CD1c-positive myeloid dendritic cell (primary cell): ENCODE data around the gene CRTC2.
"Not testable (repeated sequence)": the region's sequence is repeated elsewhere in the genome, so short reads cannot be mapped to it uniquely, and the experiment has no call there.

Experiments used
- DNase-seq: peaks from one replicate; pipeline ENCODE4 v3.0.0-alpha.2; 2016; ENCODE audit errors: extremely low spot score

The CRTC2 gene

DNA sequence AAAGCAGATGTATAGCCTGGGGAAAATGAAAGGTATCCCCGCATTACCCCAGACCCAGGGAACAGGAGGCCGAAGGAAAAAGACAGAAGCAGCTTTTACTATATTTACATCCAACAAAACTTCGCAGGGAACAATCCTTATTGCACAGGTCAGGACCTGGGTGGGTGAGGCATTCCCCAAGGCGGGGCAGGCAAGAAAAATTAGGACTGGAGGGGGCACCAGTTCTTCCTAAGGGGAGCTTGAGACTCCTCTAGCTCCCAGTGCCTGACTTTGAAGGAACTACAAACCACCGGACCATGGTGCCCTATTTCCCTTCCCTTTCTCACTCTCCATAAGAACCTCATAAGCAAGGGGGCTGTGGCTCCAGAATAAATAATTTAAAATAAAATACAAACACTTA, 29.0 kb downstream of the CRTC2 start:
- DNase-seq: no peak

DNA sequence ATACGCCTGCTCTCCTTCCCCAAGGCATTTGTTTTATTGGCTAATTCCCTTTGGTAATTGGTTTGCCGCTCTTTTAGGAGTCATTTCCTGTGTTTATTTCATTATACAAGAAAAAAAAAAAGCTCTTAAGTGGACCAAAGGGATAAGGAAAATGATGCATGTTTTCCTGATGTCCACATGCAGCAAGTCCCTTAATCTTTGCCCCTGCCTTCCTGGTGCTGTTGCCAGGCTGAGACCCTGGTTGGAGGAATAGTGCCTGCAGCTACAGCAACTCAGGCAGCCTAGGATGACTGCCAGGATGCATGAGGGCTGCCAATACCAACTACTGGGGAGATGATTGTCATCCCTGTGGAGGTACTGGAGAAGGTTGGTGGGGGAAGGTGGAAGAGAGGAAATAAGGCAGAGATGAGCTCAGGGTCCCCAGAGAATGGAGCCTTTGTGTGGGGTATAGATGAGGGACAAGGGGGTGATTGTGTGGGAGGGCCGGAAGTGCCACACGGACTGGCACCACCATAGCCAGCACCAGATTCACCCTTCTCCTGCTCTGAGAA, 29.5 kb downstream of the CRTC2 start:
- DNase-seq: no peak

DNA sequence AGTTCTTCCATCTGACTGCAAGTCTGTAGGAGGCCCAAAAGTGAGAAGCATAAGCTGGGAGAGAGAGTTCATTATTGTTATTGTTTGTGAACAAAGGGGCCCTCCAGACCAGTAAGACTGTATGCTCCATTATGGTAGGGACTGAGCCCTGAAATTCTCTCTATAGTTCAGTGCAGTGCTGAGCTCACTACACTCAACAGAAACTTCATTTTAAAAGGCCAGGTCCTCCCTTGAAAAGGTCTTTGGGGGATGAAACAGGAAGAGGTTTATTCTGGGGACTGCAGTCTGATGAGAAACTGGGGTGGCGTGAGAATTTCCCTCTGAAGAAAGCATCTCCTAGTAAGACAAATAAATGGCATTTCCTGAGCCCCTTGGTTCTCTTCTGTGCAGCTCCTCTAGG, 30.2 kb downstream of the CRTC2 start:
- DNase-seq: no peak

DNA sequence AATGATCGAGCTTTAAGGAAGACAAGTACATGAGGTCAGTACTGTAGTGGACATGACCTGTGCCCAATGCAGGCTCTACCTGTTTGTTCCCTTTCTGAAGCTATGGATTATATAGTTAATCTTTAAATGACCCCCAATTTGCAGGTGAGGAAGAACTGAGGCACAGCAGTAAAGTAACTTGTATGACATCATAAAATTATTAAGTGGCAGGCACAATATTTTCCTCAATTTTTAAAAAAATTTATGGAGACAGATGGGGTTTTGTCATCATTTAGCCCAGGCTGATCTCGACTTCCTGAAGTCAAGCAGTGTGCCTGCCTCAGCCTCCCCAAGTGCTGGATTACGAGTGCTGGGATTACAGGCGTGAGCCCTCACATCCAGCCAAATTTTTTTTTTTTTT, 32.0 kb downstream of the CRTC2 start:
- DNase-seq: no peak

DNA sequence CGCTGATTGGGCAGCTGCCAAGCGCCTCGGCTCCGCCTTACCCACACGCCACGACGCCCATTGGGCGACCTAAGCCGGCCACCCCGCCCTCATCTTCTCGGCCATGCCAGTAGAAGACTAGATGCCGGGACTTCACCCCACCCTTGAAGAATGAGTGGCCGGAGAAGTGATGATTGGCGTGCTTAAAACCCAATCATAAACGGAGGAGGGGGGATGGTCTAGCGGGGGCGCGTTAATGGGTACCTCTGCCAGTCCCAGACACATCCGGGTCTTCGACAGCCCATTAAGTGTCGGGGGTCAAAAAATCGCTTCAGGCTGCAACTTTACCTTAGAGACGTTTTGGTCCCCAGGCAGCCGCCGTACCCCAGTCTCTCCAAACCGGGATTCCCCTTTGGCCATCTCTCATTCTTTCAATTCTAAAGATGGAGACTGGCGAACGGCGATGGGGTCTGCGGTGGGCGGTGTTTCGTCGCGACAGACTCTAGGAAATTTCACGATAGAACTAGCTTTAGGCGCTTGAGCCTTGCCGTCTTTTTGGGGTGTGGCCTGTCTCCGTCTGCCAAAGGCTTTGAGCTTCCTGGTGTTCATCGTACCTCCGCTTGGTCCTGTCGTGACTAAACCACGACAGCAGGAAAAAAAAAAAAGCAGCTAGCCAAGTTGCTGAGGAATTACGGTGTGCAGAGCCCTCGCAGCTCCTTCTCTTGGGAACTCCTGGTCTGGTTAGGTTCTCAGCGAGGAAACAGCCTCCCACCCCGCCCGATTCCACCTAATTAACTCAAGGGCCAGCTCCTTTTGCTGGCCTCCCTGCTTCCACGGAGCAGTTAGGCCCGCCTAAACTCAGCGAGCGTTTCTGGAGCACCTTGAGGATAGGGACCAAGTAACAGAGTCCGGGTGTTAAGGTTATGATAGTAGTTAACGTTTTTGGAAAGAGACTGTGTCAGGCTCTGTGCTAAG, 35.2 kb downstream of the CRTC2 start, which contains the start of gene GATAD2B:
Gene GATAD2B, minus strand, starts transcription at position 1 of the 954 bp plus-strand sequence. CDS start 94,625 bp downstream, outside the sequence.
- DNase-seq: peak; percentile 99

DNA sequence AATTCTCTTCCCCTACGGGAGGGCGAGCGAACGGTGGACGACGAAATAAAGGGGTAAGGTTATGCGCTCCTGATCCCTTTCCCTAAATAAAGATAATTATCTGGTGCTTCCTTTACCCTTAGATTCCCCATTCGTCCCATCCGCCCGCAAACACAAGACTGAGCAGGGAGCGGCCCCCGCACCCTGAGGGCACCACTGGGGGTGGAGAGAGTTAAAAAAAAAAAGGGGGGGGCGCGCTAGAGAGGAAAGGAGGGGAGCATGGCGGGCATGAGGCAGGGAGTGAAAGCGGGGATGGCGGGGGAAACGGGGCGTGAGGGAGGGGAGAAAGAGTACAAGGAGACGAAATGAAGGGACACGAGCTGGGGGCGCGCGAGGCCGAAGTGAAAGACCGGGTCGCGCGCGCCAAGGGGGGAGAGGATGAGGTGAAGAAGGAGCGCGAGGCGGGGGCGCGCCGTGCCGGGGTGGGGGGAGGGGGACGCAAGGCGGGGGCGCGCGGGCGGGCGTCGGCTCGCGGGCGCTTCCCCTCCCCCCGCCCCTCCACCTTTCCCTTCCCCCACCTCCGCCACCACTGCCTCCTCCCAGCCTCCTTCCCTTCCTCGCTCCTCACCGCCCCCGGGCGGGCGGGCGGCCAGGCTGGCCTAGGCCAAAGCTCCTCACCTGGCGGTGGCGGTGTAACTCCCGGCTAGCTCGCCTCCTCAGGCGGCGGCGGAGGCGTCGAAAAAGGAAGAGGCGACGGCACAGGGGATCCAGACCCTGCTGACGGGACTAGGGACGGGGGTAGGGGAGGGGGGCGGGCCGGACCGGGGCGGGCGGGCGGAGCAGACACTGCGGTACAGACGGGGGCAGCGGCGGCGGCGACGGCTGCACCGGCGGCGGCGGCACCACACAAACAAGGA, 36.1 kb downstream of the CRTC2 start:
- peak; percentile 8 for DNase-seq

DNA sequence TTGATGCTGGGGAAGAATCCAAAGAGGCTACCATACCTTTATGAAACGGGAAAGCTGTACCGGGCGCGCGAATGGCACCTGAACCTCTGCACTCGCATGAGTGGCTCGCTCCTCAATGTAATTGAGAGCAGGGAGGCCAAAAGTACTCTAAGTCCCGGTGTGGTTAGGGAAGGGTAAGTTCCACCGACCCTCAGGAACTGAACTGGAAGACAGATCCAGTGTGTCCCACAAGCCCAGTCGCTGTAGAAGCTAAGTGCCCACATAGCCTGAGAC, 36.7 kb downstream of the CRTC2 start:
- no peak for DNase-seq

DNA sequence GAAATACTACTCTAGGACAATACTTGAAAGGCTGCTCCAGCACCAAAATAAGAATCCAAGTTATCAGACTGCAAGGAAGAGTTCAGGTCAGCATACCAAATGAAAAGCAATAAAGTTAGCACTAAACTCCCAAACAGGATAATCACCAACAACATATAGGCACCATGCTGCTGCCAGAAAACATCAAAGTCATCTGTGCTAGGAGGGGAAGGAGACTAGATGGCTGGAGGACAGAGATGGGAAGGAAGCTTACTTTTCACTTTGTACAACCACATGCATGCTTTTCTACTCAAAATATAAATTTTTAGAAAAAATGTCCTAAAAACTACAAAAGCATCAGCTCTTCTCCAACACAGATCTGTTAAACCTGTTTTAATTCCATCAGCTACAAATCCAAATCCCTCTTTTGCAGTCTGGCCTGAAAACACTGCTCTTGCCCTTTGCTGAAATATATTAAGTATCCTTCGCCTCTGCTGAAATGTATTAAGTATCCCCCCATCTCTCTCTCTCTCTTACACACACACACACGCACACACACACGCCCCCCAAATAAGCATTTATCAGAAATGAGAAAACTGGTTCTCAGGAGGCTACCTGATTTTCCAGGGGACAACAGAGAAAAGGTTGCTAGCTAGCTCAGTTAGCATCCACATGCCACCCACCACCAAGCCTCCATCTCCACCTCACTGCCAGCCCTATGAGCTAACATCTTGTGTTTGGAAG, 37.2 kb downstream of the CRTC2 start:
- DNase-seq: no peak

DNA sequence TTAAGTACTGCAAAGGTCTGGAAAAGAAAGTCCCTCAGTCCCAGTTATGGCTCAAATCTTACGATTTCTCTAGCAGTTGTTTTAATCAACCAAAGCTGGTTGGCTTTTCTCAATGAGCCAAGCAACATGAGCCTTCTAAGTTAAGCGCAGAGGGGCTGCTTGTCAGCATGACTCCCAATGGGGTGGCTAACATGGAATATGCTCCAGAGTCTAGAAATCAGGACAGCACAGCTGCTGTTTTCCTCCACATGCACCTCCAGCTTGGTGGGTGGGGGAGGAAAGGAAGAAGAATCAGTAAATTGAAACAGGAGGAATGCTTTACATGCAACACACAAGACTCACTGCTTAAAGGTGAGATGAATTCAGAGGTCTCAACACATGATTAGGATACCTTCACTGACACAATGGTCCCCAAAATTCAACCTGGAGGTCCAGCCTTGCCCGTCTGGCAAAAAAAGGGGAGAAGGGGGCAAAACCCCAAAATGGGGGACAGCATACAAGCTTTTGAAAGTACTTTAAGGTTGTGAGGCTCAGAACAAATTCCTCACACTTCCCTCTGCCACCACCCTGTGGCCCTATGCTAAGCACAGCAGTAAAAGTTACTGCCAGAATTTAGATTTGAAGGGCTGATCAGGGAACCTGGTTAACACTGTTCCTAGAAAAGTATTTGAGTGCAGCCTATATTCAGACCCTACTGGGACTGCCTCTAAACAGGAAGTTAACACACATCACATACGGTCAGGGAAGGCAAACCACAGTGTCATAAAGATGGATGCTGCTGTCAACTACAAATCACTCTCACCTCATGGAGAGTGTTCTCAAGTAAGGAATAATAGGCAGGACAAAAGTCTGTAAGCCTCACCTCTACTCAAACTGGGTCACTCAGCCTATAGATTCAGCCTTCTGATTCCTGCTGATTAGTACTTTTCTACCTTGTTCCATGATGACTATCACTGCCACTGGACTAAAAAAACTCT, 38.2 kb downstream of the CRTC2 start:
- peak; percentile 45 for DNase-seq

DNA sequence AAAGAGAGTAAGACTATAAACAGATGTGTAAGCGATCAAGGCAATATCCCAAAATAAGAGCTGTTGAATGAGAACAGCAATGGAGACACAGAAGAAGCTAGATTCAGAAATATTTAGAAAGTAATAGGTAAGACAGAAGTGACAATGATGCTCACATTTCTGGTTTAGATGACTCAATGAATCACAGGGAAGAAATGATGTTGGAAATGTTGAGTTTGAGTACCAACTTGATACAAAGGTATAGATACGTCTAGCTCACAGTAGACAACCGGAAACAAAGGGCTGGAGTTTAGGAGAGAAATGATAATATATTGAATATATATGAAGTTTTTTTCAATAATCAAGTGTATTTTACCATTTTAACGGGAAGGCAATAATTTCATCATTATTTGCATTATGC, 42.1 kb downstream of the CRTC2 start:
- DNase-seq: no peak

DNA sequence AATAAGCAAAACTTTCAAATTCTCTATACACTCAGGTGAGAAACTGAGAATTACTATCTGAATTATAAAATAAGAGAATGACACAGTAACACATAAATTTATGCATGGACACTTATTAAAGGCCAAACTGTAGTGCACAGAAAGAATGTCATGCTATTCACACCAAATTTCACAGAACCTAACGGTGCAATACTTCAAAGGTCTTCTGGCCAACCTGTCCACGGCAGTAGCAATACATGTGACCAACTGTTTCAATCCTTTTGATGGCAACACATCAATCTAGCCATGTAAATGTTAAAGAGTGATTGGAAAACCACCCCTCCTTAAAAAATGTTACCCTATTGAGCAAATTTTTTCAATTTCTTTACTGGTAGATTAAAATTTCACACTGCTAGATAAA, 46.1 kb downstream of the CRTC2 start:
- DNase-seq: no peak

DNA sequence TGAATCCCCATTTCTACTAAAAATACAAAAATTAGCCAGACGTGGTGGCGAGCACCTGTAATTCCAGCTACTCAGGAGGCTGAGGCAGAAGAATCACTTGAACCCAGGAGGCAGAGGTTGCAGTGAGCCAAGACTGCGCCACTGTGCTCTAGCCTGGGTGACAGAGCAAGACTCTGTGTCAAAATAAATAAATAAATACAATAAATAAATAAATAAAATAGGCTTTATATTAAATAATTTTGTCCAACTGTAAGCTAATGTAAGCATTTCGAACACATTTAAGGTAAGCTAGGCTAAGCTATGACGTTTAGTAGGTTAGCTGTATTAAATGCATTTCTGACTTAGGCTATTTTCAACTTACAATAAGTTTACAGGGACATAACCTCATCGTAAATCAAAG, 47.9 kb downstream of the CRTC2 start:
- not testable (repeated sequence) for DNase-seq

DNA sequence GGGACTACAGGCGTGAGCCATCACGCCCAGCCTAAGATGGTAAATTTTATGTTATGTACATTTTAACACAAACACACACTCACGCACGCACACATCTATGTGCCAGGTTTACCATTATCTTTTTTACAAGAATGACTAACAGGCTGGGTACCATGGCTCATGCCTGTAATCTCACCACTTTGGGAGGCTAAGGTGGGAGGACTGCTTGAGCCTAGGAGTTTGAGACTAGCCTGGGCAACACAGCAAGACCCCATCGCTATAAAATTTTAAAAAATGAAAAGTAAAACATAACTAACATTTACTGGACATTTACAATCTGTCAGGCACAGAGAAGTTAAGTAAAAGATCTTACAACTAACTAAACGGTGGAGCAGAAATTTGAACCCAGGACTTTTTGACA, 50.3 kb downstream of the CRTC2 start:
- DNase-seq: no peak

DNA sequence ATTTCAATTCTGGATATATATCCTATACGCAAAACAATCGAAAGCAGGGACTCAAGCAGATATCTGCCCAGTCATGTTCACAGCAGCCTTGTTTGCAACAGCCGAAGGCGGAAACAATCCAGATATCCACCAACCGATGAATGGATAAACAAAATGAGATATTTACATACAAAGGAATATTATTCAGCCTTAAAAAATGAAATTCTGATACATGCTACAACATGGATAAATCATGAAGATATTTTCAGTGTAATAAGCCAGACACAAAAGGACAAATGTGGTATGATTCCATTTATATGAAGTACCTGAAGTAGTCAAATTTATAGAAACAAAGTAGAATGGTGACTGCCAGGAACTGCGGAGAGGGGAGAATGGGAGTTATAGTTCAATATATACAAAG, 51.3 kb downstream of the CRTC2 start:
- DNase-seq: no peak

DNA sequence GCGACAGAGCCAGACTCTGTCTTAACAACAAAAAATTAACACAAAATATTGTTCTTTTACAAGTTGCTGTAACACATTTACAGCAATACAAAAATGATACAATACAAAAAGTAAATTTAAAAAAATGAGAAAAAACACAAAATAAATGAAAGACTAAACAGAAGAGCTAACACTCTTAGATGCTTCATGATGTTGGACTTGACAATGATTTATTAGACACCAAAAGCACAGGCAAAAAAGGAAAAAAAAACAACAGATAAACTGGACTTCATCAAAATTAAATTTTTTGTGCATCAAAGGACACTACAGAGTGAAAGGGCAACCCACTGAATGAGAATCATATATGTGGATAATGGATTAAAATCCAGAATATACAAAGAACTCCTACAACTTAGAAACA, 52.0 kb downstream of the CRTC2 start:
- no peak for DNase-seq

DNA sequence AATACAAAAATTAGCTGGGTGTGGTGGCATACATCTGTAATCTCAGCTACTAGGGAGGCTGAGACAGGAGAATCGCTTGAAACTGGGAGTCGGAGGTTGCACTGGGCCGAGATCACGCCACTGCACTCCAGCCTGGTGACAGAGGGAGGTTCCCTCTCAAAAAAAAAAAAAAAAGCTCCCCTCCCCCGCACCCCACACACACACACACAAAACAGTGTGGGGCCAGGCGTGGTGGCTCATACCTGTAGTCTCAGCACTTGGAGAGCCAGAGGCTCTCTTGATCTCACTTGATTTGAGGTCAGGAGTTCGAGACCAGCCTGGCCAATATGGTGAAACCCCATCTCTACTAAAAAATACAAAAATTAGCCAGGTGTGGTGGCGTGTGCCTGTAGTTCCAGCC, 52.5 kb downstream of the CRTC2 start:
- not testable (repeated sequence) for DNase-seq

DNA sequence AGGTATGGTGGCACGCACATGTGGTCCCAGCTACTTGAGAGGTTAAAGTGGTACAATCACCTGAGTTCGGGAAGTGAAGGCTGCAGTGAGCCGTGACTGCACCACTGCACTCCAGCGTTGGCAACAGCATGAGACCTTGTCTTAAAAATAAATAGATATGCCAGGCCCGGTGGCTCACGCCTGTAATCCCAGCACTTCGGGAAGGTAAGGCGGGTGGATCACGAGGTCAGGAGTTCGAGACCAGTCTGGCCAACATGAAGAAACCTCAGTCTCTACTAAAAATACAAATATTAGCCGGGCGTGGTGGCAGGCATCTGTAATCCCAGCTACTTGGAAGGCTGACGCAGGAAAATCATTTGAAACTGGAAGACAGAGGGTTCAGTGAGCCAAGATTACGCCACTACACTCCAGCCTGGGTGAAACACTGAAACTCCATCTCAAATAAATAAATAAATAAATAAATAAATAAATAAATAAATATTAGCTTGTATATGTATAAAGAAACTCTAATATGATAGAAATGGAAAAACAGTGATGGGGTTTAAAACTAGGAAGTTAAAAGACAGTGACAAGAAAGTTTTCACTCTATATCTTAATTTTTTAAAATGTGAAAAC, 54.5 kb downstream of the CRTC2 start:
- no peak for DNase-seq

DNA sequence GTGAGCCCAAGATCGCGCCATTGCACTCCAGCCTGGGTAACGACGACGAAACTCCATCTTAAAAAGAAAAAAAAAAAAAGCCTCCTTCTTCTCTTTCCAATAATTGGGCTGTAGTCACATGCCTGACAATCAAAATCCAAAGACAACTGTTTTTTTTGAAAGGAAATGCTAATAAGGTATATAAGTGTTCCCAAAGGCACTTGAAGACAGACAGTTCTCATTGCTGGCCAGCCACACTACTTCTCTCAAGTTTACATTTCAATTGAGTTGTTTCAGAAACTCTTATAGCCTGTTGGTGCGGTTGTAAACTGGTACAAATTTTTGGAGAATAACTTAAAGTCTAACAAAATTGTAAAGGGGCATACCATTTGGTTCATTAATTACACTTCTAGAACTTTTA, 58.9 kb downstream of the CRTC2 start:
- no peak for DNase-seq
